GM12891 (cell line): Measurements from ENCODE around the gene UBASH3B.

Experiments
- POLR2A ChIP-seq: IDR thresholded peaks from 2 replicates; pipeline ENCODE4 v1.6.1; 2011; ENCODE audit warnings: low read depth, low read length, control low read depth
- POLR2AphosphoS5 ChIP-seq: IDR thresholded peaks from 2 replicates; pipeline ENCODE4 v1.6.1; 2011; ENCODE audit warnings: low read depth, low read length, control low read depth
- POU2F2 ChIP-seq: IDR thresholded peaks from 2 replicates; pipeline ENCODE4 v1.6.1; 2011; ENCODE audit warnings: low read depth, mild to moderate bottlenecking, control low read depth, low read length, moderate library complexity
- TAF1 ChIP-seq: IDR thresholded peaks from 2 replicates; pipeline ENCODE4 v1.6.1; 2011; ENCODE audit warnings: low read depth, low read length, control low read depth

- TF ChIP-seq POLR2A (no peak), POLR2AphosphoS5 (no peak), POU2F2 (no peak), TAF1 (no peak)
Observed at GRCh38 chr11:122721964-122722266, 66.4 kb downstream of the UBASH3B start.
